ENCODE data around the gene CPAMD8. TPM values are rescaled to one million over a fixed set of nuclear protein-coding genes. Genes with fewer than 3 reads are reported as not detected.

CPAMD8 gene
- total and polyA plus RNA-seq, 9 of the 15 experiments (the other 6 are each of a cell fraction or from before 2014, with no cell fraction given), result 0.20 to 2.1 (median 1.3) TPM

GRCh38 chr19:17073869-17074633 is 47.4 kb upstream of the CPAMD8 start (continued):
- TF ChIP-seq ATF7 (IDR thresholded peaks at IDR 0.05) (peak; percentile 27; the same call in 1 of the 2 replicates), PHB2 (IDR thresholded peaks at IDR 0.05; ENCODE audit: low read depth) (no peak), ARID1B (IDR thresholded peaks at IDR 0.05) (peak; percentile 89), PRDM10 (IDR thresholded peaks at IDR 0.05; ENCODE audit: partially characterized antibody) (peak; percentile 4), TAF9B (IDR thresholded peaks at IDR 0.05; ENCODE audit: partially characterized antibody) (peak; percentile 50), PBX2 (CRISPR knock-in tag; IDR thresholded peaks at IDR 0.05; ENCODE audit: low read depth) (no peak), PBX2 (tag; conservative IDR thresholded peaks at IDR 0.05; ENCODE audit: low read depth) (no peak), MAFK (IDR thresholded peaks at IDR 0.05; ENCODE audit: low read length) (peak; percentile 96), JUND (IDR thresholded peaks at IDR 0.05; ENCODE audit: borderline replicate concordance, low read depth, low read length) (peak; percentile 98), JUND (tag; IDR thresholded peaks at IDR 0.05; ENCODE audit: borderline replicate concordance, low read depth, low read length) (peak; percentile 87; the same call in 2 of the 3 replicates), ZNF24 (IDR thresholded peaks at IDR 0.05) (peak; percentile 19; the same call in 1 of the 2 replicates), EGR1 (conservative IDR thresholded peaks at IDR 0.05) (peak; percentile 36), C11orf30 (IDR thresholded peaks at IDR 0.05; ENCODE audit: low read depth) (peak; percentile 100), NEUROD1 (IDR thresholded peaks at IDR 0.05; ENCODE audit: borderline replicate concordance, low read depth, low read length, partially characterized antibody) (peak; percentile 22), DMBX1 (CRISPR knock-in tag; IDR thresholded peaks at IDR 0.05; ENCODE audit: borderline replicate concordance) (0 out of 2 replicates have a peak, but pooled peaks have one; percentile 19), GABPB1 (CRISPR knock-in tag; IDR thresholded peaks at IDR 0.05) (peak; percentile 33; the same call in 1 of the 2 replicates), MAZ (CRISPR knock-in tag; conservative IDR thresholded peaks at IDR 0.05 in 1 of 2, IDR thresholded peaks at IDR 0.05 in 1 of 2) (peak in 1 of 2 experiments; percentile 32; a peak in 1 of 4 replicates), BCLAF1 (IDR thresholded peaks at IDR 0.05; ENCODE audit: borderline replicate concordance in 1 of 2, control insufficient read depth in 1 of 2, low read depth in 2 of 2, low read length in 1 of 2) (no peak)
